HEK293 (cell line): Measurements from ENCODE around the gene OR51G2.

Experiments used
- CTCF ChIA-PET: fragments of 350-600 bp; formaldehyde crosslinking; extraction: SDS; loops from one replicate; lab custom pipeline; 2021; ENCODE audit warnings: antibody characterized with exemption; lab: Yijun Ruan, JAX
- POLR2A ChIA-PET: fragments of 300-600 bp; formaldehyde crosslinking; extraction: SDS; loops from one replicate; lab custom pipeline; 2020; ENCODE audit warnings: antibody characterized with exemption, inconsistent platforms; lab: Yijun Ruan, JAX
- H3K27ac ChIP-seq: fragments of 200-500 bp; sonication (Bioruptor generic); 2 replicates; pipeline ENCODE4 v1.5.1; 2014; ENCODE audit warnings: low read depth, low read length, control low read depth, inconsistent platforms; ENCODE audit errors: extremely low read depth
- H3K36me3 ChIP-seq, 2 experiments: fragments of 200-500 bp in 1 of 2; sonication (Bioruptor generic) in 1 of 2; 1 replicate in 1 of 2; 2 replicates in 1 of 2; pipeline ENCODE4 v1.5.1; 2014 to 2017; ENCODE audit warnings: inconsistent platforms in 2 of 2, low read length in 2 of 2; ENCODE audit not compliant: control insufficient read depth in 2 of 2, insufficient read depth in 1 of 2
- H3K4me1 ChIP-seq: fragments of 200-500 bp; sonication (Bioruptor generic); 2 replicates; pipeline ENCODE4 v1.5.1; 2014; ENCODE audit warnings: mild to moderate bottlenecking, low read length, inconsistent platforms; ENCODE audit not compliant: control insufficient read depth, insufficient read depth
- H3K4me3 ChIP-seq: 2 replicates; pipeline ENCODE4 v1.5.1; 2011; ENCODE audit warnings: low read depth, mild to moderate bottlenecking, control low read depth, low read length, moderate library complexity
- H3K9me3 ChIP-seq: fragments of 200-500 bp; sonication (Bioruptor generic); 2 replicates; pipeline ENCODE4 v1.5.1; 2014; ENCODE audit warnings: low read depth, low read length, inconsistent platforms; ENCODE audit not compliant: control insufficient read depth, insufficient read depth
- HOXA7 ChIP-seq: sonication (generic); formaldehyde crosslinking; IDR thresholded peaks from 2 replicates; pipeline ENCODE4 v1.8.1; 2022; ENCODE audit warnings: missing genetic modification reagents, borderline replicate concordance
- SCRT1 ChIP-seq: fragments of 450-650 bp; formaldehyde crosslinking; IDR thresholded peaks from 2 replicates; pipeline ENCODE4 v1.5.1; 2016; ENCODE audit warnings: missing biosample characterization, missing genetic modification characterization, borderline replicate concordance
- SP2 ChIP-seq: fragments of 450-650 bp; formaldehyde crosslinking; IDR thresholded peaks from 2 replicates; pipeline ENCODE4 v1.5.1; 2016; ENCODE audit warnings: missing biosample characterization, missing genetic modification characterization
- YY1 ChIP-seq: fragments of 450-650 bp; formaldehyde crosslinking; IDR thresholded peaks from 2 replicates; pipeline ENCODE4 v1.5.1; 2018; ENCODE audit warnings: missing biosample characterization, missing genetic modification characterization
- ZBTB1 ChIP-seq: fragments of 450-650 bp; formaldehyde crosslinking; IDR thresholded peaks from 2 replicates; pipeline ENCODE4 v1.5.1; 2016; ENCODE audit warnings: missing biosample characterization, missing genetic modification characterization
- ZBTB48 ChIP-seq: fragments of 450-650 bp; formaldehyde crosslinking; IDR thresholded peaks from 2 replicates; pipeline ENCODE4 v1.5.1; 2016; ENCODE audit warnings: missing biosample characterization, missing genetic modification characterization
- ZNF10 ChIP-seq: fragments of 450-650 bp; formaldehyde crosslinking; IDR thresholded peaks from 2 replicates; pipeline ENCODE4 v1.5.1; 2017; ENCODE audit warnings: missing biosample characterization, missing genetic modification characterization
- ZNF121 ChIP-seq: fragments of 450-650 bp; formaldehyde crosslinking; IDR thresholded peaks from 2 replicates; pipeline ENCODE4 v1.5.1; 2016; ENCODE audit warnings: missing biosample characterization, missing genetic modification characterization
- ZNF157 ChIP-seq: fragments of 450-650 bp; formaldehyde crosslinking; IDR thresholded peaks from 2 replicates; pipeline ENCODE4 v1.5.1; 2016; ENCODE audit warnings: missing biosample characterization, missing genetic modification characterization
- ZNF19 ChIP-seq: fragments of 450-650 bp; formaldehyde crosslinking; IDR thresholded peaks from 2 replicates; pipeline ENCODE4; 2016; ENCODE audit warnings: missing biosample characterization, missing genetic modification characterization, low read depth
- ZNF223 ChIP-seq: fragments of 450-650 bp; formaldehyde crosslinking; IDR thresholded peaks from 2 replicates; pipeline ENCODE4 v1.5.1; 2016; ENCODE audit warnings: missing biosample characterization, missing genetic modification characterization
- ZNF23 ChIP-seq: fragments of 450-650 bp; formaldehyde crosslinking; IDR thresholded peaks from 2 replicates; pipeline ENCODE4 v1.5.1; 2016; ENCODE audit warnings: missing biosample characterization, missing genetic modification characterization, borderline replicate concordance
- ZNF239 ChIP-seq: fragments of 450-650 bp; formaldehyde crosslinking; IDR thresholded peaks from 2 replicates; pipeline ENCODE4 v1.5.1; 2016; ENCODE audit warnings: missing biosample characterization, missing genetic modification characterization
- ZNF24 ChIP-seq: fragments of 450-650 bp; formaldehyde crosslinking; IDR thresholded peaks from 2 replicates; pipeline ENCODE4 v1.5.1; 2016; ENCODE audit warnings: missing biosample characterization, missing genetic modification characterization
- ZNF391 ChIP-seq: fragments of 450-650 bp; formaldehyde crosslinking; IDR thresholded peaks from 2 replicates; pipeline ENCODE4 v1.5.1; 2016; ENCODE audit warnings: low read depth, missing biosample characterization, missing genetic modification characterization, borderline replicate concordance
- ZNF404 ChIP-seq: fragments of 450-650 bp; formaldehyde crosslinking; IDR thresholded peaks from 2 replicates; pipeline ENCODE4 v1.5.1; 2017; ENCODE audit warnings: missing biosample characterization, missing genetic modification characterization
- ZNF600 ChIP-seq: fragments of 450-650 bp; formaldehyde crosslinking; IDR thresholded peaks from 2 replicates; pipeline ENCODE4 v1.5.1; 2016; ENCODE audit warnings: missing biosample characterization, missing genetic modification characterization
- ZNF677 ChIP-seq: fragments of 450-650 bp; IDR thresholded peaks from 2 replicates; pipeline ENCODE4 v1.5.0; 2018; ENCODE audit warnings: missing biosample characterization, mild to moderate bottlenecking, missing genetic modification characterization, moderate library complexity
- ZNF768 ChIP-seq: fragments of 450-650 bp; formaldehyde crosslinking; IDR thresholded peaks from 2 replicates; pipeline ENCODE4 v1.5.1; 2018; ENCODE audit warnings: missing biosample characterization, mild to moderate bottlenecking, missing genetic modification characterization
- TF ChIP-seq, protein P1 (sequence below): fragments of 450-650 bp; formaldehyde crosslinking; IDR thresholded peaks from 2 replicates; pipeline ENCODE4 v1.5.1; 2016; ENCODE audit warnings: missing biosample characterization, missing genetic modification characterization, borderline replicate concordance
- TF ChIP-seq, protein P2 (sequence below): fragments of 450-650 bp; formaldehyde crosslinking; conservative IDR thresholded peaks from 2 replicates; pipeline ENCODE4 v1.5.1; 2016; ENCODE audit warnings: low read depth, missing biosample characterization, missing genetic modification characterization
- TF ChIP-seq, protein P3 (sequence below): fragments of 450-650 bp; formaldehyde crosslinking; IDR thresholded peaks from 2 replicates; pipeline ENCODE4 v1.5.1; 2017; ENCODE audit warnings: missing biosample characterization, mild to moderate bottlenecking, missing genetic modification characterization, moderate library complexity

Gene OR51G2

DNA sequence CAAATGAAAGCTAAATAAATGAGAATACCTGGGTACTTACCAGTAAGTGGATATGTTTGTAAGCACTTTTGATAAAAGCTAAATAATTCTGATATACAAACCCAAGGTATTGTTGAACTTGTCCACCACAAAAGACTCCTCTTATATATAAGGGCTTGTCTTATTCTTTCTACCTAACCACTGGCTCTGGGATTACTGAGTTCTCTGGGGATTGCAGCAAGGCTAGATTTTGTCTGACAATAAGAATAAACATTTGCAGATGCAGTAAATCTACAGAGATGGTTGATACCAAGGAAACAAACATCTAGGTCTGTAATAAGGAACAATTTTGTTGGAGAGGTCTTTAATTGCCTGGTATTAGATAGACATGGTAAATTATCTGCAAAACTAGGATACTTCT lies 28.4 kb upstream of the OR51G2 start, which contains the start of gene OR51A4:
TSS of gene OR51A4 (minus strand) at position 101 of the 400 bp plus-strand sequence. CDS start 505 bp downstream, outside the sequence.
- H3K27ac ChIP-seq = no peak within 1 kb of the TSS
- no peaks in the 10 kb centered on the region for H3K4me1 ChIP-seq
- no peaks in the 10 kb centered on the region for H3K36me3 ChIP-seq
- TF ChIP-seq SCRT1 (tag by site-specific recombination) (no peak), YY1 (tag by site-specific recombination) (no peak), ZNF121 (no peak), SP2 (tag by site-specific recombination) (no peak), HOXA7 (no peak), ZNF19 (no peak), ZNF404 (tag by site-specific recombination) (no peak), ZNF23 (tag by site-specific recombination) (no peak), ZBTB1 (tag by site-specific recombination) (no peak)
- H3K9me3 ChIP-seq = no peaks in the 10 kb centered on the region
- POLR2A ChIA-PET = no interaction called here
- CTCF ChIA-PET = no interaction called here
- no peak within 1 kb of the TSS for H3K4me3 ChIP-seq

DNA sequence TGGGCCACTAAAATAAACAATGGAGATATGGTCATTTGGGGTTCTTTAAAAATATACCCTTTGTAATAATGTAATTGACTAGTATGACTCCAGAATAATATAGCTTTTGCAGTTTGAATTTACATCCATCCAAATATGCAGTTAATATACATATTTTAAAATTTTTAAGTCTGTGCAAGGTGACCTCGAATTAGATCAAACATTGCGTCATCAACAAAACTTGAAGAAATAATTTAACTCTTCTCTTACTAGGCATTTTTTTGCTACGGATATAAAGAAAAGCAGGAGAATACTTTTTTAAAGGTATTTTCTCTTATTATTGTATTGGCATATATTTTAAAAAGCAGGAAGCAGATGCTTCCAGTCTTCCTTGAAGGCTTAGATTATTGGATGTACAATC lies 17.6 kb upstream of the OR51G2 start:
- H3K27ac ChIP-seq = no peak overlapping the region
- H3K4me1 ChIP-seq = no peaks in the 10 kb centered on the region
- no peaks in the 10 kb centered on the region for H3K36me3 ChIP-seq
- CTCF ChIA-PET = no interaction called here
- no peaks in the 10 kb centered on the region for H3K9me3 ChIP-seq
- H3K4me3 ChIP-seq = no peak overlapping the region
- TF ChIP-seq, protein P1, sequence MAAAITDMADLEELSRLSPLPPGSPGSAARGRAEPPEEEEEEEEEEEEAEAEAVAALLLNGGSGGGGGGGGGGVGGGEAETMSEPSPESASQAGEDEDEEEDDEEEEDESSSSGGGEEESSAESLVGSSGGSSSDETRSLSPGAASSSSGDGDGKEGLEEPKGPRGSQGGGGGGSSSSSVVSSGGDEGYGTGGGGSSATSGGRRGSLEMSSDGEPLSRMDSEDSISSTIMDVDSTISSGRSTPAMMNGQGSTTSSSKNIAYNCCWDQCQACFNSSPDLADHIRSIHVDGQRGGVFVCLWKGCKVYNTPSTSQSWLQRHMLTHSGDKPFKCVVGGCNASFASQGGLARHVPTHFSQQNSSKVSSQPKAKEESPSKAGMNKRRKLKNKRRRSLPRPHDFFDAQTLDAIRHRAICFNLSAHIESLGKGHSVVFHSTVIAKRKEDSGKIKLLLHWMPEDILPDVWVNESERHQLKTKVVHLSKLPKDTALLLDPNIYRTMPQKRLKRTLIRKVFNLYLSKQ = no peak
- TF ChIP-seq ZNF677 (tag by site-specific recombination) (no peak), ZNF239 (no peak), ZNF24 (tag by site-specific recombination) (no peak), SP2 (tag by site-specific recombination) (no peak), ZNF768 (tag by site-specific recombination) (no peak), ZNF10 (tag by site-specific recombination) (no peak), ZBTB48 (tag by site-specific recombination) (no peak), ZNF223 (tag by site-specific recombination) (no peak), ZNF600 (no peak), ZNF391 (tag by site-specific recombination) (no peak), ZNF157 (no peak)
- TF ChIP-seq, protein P2, sequence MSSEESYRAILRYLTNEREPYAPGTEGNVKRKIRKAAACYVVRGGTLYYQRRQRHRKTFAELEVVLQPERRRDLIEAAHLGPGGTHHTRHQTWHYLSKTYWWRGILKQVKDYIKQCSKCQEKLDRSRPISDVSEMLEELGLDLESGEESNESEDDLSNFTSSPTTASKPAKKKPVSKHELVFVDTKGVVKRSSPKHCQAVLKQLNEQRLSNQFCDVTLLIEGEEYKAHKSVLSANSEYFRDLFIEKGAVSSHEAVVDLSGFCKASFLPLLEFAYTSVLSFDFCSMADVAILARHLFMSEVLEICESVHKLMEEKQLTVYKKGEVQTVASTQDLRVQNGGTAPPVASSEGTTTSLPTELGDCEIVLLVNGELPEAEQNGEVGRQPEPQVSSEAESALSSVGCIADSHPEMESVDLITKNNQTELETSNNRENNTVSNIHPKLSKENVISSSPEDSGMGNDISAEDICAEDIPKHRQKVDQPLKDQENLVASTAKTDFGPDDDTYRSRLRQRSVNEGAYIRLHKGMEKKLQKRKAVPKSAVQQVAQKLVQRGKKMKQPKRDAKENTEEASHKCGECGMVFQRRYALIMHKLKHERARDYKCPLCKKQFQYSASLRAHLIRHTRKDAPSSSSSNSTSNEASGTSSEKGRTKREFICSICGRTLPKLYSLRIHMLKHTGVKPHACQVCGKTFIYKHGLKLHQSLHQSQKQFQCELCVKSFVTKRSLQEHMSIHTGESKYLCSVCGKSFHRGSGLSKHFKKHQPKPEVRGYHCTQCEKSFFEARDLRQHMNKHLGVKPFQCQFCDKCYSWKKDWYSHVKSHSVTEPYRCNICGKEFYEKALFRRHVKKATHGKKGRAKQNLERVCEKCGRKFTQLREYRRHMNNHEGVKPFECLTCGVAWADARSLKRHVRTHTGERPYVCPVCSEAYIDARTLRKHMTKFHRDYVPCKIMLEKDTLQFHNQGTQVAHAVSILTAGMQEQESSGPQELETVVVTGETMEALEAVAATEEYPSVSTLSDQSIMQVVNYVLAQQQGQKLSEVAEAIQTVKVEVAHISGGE (tag by site-specific recombination) = no peak
- TF ChIP-seq, protein P3, sequence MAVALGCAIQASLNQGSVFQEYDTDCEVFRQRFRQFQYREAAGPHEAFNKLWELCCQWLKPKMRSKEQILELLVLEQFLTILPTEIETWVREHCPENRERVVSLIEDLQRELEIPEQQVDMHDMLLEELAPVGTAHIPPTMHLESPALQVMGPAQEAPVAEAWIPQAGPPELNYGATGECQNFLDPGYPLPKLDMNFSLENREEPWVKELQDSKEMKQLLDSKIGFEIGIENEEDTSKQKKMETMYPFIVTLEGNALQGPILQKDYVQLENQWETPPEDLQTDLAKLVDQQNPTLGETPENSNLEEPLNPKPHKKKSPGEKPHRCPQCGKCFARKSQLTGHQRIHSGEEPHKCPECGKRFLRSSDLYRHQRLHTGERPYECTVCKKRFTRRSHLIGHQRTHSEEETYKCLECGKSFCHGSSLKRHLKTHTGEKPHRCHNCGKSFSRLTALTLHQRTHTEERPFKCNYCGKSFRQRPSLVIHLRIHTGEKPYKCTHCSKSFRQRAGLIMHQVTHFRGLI (tag by site-specific recombination) = no peak
- POLR2A ChIA-PET = no interaction called here
